NCI-H2081 (cell line): ENCODE results near the gene LPGAT1.
"Not testable (repeated sequence)": the region's sequence is repeated elsewhere in the genome, so short reads cannot be mapped to it uniquely, and the experiment has no call there.

Experiments used
- DNase-seq, 2 experiments: peaks; one replicate each; lab custom pipeline; 2025; lab: John Stamatoyannopoulos, UW

LPGAT1 gene

GRCh38 chr1:211704543-211704942 lies 126.0 kb downstream of the LPGAT1 start:
- DNase-seq = no peak

GRCh38 chr1:211703812-211704537 lies 126.6 kb downstream of the LPGAT1 start:
- peak; percentile 64 to 87 for DNase-seq

DNA sequence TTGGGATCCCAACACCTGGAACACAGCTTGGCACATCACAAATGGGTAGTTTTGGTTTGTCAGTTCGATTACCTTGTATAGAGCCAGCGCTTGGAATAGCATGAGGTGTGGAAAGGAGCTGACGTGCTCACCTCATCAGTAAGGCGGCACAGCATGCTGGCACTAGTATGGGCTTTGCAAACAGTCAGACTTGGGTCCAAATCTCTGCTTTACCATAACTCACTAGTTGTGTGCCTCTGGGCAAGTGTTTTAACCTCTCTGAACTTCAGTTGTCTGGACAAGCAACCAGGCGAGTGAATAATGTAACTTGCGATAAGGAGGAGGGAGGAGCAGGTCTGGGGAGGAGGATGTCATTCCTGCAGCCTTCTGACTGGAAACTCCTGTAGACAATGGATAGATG lies 128.8 kb downstream of the LPGAT1 start:
- no peak for DNase-seq

DNA sequence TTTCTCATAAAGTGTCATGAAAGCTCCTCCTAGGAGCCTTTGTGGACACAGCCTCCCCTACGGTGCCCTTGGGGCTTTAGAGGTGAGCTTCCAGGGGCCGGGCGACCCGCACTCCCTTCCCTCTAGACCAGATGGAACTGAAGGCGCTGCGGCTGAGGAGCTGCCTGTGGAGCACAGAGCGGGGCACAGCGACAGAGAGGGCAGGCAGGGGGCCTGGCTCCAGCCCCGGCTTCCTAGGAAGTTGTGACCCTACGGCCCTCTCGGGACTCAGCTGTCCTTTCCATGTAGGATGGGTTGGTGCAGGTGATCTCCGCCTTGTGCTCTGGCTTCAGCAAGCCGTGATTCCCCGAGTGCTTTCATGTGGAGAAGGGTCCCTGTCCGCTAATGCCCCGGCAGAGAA lies 131.5 kb downstream of the LPGAT1 start:
- DNase-seq = no peak

GRCh38 chr1:211698161-211699026 lies 132.2 kb downstream of the LPGAT1 start:
- peak; percentile 79 to 86 for DNase-seq

- DNase-seq = no peak
These were observed 133.2 kb downstream of the LPGAT1 start for GRCh38 chr1:211697356-211697755.

DNA sequence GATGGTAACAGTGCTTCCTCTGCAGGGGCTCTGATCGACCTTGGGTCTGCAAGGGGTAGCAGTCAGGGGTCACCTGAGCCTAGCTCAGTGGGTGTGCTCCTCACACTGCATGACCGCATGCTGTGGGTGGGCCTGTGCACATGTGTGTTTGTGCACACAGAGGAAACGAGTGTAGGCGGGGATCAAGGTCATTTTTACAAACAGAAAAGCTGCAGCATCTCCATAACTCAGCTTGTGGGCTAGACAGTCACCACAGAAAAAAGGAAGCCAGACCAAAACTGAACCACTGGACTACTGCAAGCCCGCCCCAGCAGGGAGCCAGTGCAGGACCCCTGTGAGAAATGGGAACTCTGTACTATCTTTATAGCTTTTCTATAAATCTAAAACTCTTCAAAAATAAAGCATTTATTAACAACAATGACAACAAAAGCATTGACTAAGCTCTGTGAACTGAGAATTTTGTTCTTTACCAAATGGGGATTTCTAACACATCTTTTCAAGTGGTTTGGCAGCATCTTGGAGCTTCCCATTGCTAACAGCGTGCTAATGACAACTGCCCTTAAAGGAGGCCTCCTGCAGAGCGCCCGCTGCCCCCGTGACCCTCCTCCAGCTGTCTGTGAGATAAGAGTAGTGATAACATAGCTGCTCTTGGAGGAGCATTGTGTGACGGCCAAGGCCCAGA lies 135.3 kb downstream of the LPGAT1 start:
- no peak for DNase-seq

GRCh38 chr1:211693911-211694310 lies 136.7 kb downstream of the LPGAT1 start:
- DNase-seq = not testable (repeated sequence)
